Measurements from ENCODE around the gene RERE.

Gene RERE

DNA sequence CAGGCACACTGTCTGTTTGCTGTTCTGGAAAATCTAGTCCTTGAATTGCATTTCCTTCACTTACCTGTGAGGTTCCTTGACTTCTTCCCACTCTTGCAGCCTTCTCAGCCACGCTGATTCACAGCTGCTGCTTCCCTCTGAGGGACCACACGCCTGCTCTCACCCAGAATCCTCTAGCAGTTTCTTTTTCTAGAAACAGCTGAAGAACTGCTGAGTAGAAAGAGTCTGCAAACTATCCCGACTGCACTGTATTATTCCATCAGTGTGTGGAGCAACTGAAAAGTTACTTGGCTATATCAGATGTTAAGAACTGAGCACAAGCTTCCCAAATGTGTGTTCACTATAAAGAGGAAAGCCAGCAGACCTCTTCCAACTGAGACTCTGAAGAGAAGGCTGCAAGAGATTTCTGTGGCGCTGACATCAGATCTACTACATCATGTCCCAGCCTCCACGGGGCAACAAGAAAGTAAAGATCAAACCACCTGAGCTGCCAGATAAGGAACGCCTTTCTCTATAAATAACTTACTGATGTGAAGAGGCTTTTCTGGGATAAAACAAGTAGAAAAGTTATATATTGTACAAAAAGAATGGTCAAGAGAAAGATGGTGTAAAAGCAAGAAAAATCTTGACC is 226.6 kb downstream of the RERE start:
- Histone ChIP-seq H3K4me1 (ENCODE audit: control insufficient read depth, insufficient read depth, low read length) (peaks cover 7% of the 10 kb centered on the region), H3K4me3 (ENCODE audit: low read length in 2 of 2) (no peak overlapping the region), H3K27ac (ENCODE audit: low read length) (no peak overlapping the region)

GRCh38 chr1:8589571-8589970 is 227.9 kb downstream of the RERE start:
- Histone ChIP-seq H3K9me3 (ENCODE audit: control insufficient read depth in 2 of 2, low read length in 2 of 2) (no peaks in the 10 kb centered on the region), H3K36me3 (ENCODE audit: control insufficient read depth in 2 of 2, insufficient read depth in 2 of 2, low read length in 2 of 2) (no peaks in the 10 kb centered on the region), H3K4me3 (ENCODE audit: low read length in 2 of 2) (no peak overlapping the region), H3K9ac (ENCODE audit: low read length in 2 of 2) (no peak overlapping the region), H3K27ac (ENCODE audit: low read length) (no peak overlapping the region), H3K27me3 (ENCODE audit: control insufficient read depth in 1 of 2, insufficient read depth in 2 of 2, low read length in 2 of 2) (no peaks in the 10 kb centered on the region), H3K4me1 (ENCODE audit: control insufficient read depth, insufficient read depth, low read length) (peaks cover 4% of the 10 kb centered on the region)

More for the DNA sequence above, 226.6 kb downstream of the RERE start:
- Histone ChIP-seq H3K9me3 (ENCODE audit: control insufficient read depth in 2 of 2, low read length in 2 of 2) (no peaks in the 10 kb centered on the region), H3K36me3 (ENCODE audit: control insufficient read depth in 2 of 2, insufficient read depth in 2 of 2, low read length in 2 of 2) (no peaks in the 10 kb centered on the region), H3K9ac (ENCODE audit: low read length in 2 of 2) (no peak overlapping the region), H3K27me3 (ENCODE audit: control insufficient read depth in 1 of 2, insufficient read depth in 2 of 2, low read length in 2 of 2) (no peaks in the 10 kb centered on the region)

GRCh38 chr1:8587784-8588183 is 229.7 kb downstream of the RERE start:
- H3K9me3 ChIP-seq (ENCODE audit: control insufficient read depth in 2 of 2, low read length in 2 of 2) = no peaks in the 10 kb centered on the region
- H3K9ac ChIP-seq (ENCODE audit: low read length in 2 of 2) = no peak overlapping the region
- H3K36me3 ChIP-seq (ENCODE audit: control insufficient read depth in 2 of 2, insufficient read depth in 2 of 2, low read length in 2 of 2) = no peaks in the 10 kb centered on the region
- H3K4me3 ChIP-seq (ENCODE audit: low read length in 2 of 2) = no peak overlapping the region
- no peaks in the 10 kb centered on the region for H3K27me3 ChIP-seq (ENCODE audit: control insufficient read depth in 1 of 2, insufficient read depth in 2 of 2, low read length in 2 of 2)
- H3K27ac ChIP-seq (ENCODE audit: low read length) = no peak overlapping the region
- H3K4me1 ChIP-seq (ENCODE audit: control insufficient read depth, insufficient read depth, low read length) = peaks cover 4% of the 10 kb centered on the region

DNA sequence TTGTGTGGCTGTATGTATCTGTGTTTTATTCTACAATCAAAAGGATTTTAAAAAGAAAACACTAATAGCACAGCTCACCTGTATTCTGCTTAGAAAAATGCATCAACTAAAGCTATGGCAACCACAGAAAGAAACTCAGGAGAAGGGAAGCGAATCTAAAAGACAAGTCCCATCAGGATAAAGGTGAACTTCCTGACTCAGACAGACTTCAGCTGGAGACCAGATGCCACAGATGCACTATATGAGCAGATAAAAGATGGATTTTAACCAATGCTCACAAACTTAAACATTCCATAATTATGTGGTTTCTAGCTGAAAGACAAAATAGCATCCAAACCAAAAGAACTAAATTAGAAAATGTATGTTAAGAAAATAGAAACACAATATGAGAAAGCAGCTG is 231.0 kb downstream of the RERE start:
- Histone ChIP-seq H3K27me3 (ENCODE audit: control insufficient read depth in 1 of 2, insufficient read depth in 2 of 2, low read length in 2 of 2) (no peaks in the 10 kb centered on the region), H3K9me3 (ENCODE audit: control insufficient read depth in 2 of 2, low read length in 2 of 2) (no peaks in the 10 kb centered on the region), H3K27ac (ENCODE audit: low read length) (no peak overlapping the region), H3K36me3 (ENCODE audit: control insufficient read depth in 2 of 2, insufficient read depth in 2 of 2, low read length in 2 of 2) (no peaks in the 10 kb centered on the region), H3K4me3 (ENCODE audit: low read length in 2 of 2) (no peak overlapping the region), H3K4me1 (ENCODE audit: control insufficient read depth, insufficient read depth, low read length) (peaks cover 4% of the 10 kb centered on the region), H3K9ac (ENCODE audit: low read length in 2 of 2) (no peak overlapping the region)

DNA sequence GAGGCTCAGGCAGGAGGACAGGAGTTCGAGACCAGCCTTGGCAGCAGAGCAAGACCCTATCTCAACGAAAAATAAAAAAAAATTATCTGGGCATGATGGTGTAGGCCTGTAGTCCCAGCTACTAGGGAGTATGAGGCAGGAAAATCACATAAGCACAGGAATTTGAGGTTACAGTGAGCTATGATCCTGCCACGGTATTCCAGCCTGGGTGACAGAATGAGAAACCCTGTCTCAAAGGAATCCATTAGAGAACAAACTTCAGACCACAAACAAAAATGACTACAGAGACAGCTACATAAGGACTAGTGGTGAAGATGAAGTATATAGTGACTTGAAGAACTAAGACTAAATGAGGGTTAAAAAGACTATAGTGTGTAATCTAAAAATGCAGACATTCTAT is 233.1 kb downstream of the RERE start:
- no peak overlapping the region for H3K4me3 ChIP-seq (ENCODE audit: low read length in 2 of 2)
- H3K27me3 ChIP-seq (ENCODE audit: control insufficient read depth in 1 of 2, insufficient read depth in 2 of 2, low read length in 2 of 2) = no peaks in the 10 kb centered on the region
- H3K36me3 ChIP-seq (ENCODE audit: control insufficient read depth in 2 of 2, insufficient read depth in 2 of 2, low read length in 2 of 2) = no peaks in the 10 kb centered on the region
- no peaks in the 10 kb centered on the region for H3K9me3 ChIP-seq (ENCODE audit: control insufficient read depth in 2 of 2, low read length in 2 of 2)
- H3K4me1 ChIP-seq (ENCODE audit: control insufficient read depth, insufficient read depth, low read length) = no peaks in the 10 kb centered on the region
- H3K9ac ChIP-seq (ENCODE audit: low read length in 2 of 2) = no peak overlapping the region
- H3K27ac ChIP-seq (ENCODE audit: low read length) = no peak overlapping the region

GRCh38 chr1:8583031-8583430 is 234.4 kb downstream of the RERE start:
- no peaks in the 10 kb centered on the region for H3K27me3 ChIP-seq (ENCODE audit: control insufficient read depth in 1 of 2, insufficient read depth in 2 of 2, low read length in 2 of 2)
- no peak overlapping the region for H3K9ac ChIP-seq (ENCODE audit: low read length in 2 of 2)

DNA sequence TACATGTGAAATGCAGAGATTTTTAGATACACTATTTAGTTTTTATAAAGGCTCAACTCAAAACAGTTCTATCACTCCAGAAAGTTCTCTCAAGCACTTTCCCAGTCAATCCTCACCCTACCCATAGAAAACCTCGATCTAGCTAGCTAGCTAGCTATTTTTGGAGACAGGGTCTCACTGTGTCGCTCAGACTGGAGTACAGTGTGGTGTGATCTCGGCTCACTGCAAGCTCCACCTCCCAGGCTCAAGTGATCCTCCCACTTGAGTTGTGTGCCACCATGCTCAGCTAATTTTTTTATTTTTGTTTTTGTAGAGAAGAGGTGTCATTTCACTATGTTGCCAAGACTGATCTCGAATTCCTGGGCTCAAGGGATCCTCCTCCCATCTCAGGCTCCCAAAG is 236.9 kb downstream of the RERE start:
- no peak overlapping the region for H3K4me3 ChIP-seq (ENCODE audit: low read length in 2 of 2)
- H3K4me1 ChIP-seq (ENCODE audit: control insufficient read depth, insufficient read depth, low read length) = no peaks in the 10 kb centered on the region

More at GRCh38 chr1:8583031-8583430, 234.4 kb downstream of the RERE start:
- no peaks in the 10 kb centered on the region for H3K9me3 ChIP-seq (ENCODE audit: control insufficient read depth in 2 of 2, low read length in 2 of 2)
- H3K4me3 ChIP-seq (ENCODE audit: low read length in 2 of 2) = no peak overlapping the region
- H3K4me1 ChIP-seq (ENCODE audit: control insufficient read depth, insufficient read depth, low read length) = no peaks in the 10 kb centered on the region
- H3K27ac ChIP-seq (ENCODE audit: low read length) = no peak overlapping the region
- no peaks in the 10 kb centered on the region for H3K36me3 ChIP-seq (ENCODE audit: control insufficient read depth in 2 of 2, insufficient read depth in 2 of 2, low read length in 2 of 2)

GRCh38 chr1:8578936-8579335 is 238.5 kb downstream of the RERE start:
- Histone ChIP-seq H3K4me3 (ENCODE audit: low read length in 2 of 2) (no peak overlapping the region), H3K9ac (ENCODE audit: low read length in 2 of 2) (no peak overlapping the region), H3K27ac (ENCODE audit: low read length) (no peak overlapping the region), H3K4me1 (ENCODE audit: control insufficient read depth, insufficient read depth, low read length) (no peaks in the 10 kb centered on the region), H3K9me3 (ENCODE audit: control insufficient read depth in 2 of 2, low read length in 2 of 2) (no peaks in the 10 kb centered on the region), H3K36me3 (ENCODE audit: control insufficient read depth in 2 of 2, insufficient read depth in 2 of 2, low read length in 2 of 2) (no peaks in the 10 kb centered on the region), H3K27me3 (ENCODE audit: control insufficient read depth in 1 of 2, insufficient read depth in 2 of 2, low read length in 2 of 2) (no peaks in the 10 kb centered on the region)

More for the DNA sequence above, 236.9 kb downstream of the RERE start:
- Histone ChIP-seq H3K9me3 (ENCODE audit: control insufficient read depth in 2 of 2, low read length in 2 of 2) (no peaks in the 10 kb centered on the region), H3K27ac (ENCODE audit: low read length) (no peak overlapping the region), H3K9ac (ENCODE audit: low read length in 2 of 2) (no peak overlapping the region), H3K27me3 (ENCODE audit: control insufficient read depth in 1 of 2, insufficient read depth in 2 of 2, low read length in 2 of 2) (no peaks in the 10 kb centered on the region), H3K36me3 (ENCODE audit: control insufficient read depth in 2 of 2, insufficient read depth in 2 of 2, low read length in 2 of 2) (no peaks in the 10 kb centered on the region)

GRCh38 chr1:8578132-8578877 is 239.1 kb downstream of the RERE start:
- Histone ChIP-seq H3K9me3 (ENCODE audit: control insufficient read depth in 2 of 2, low read length in 2 of 2) (no peaks in the 10 kb centered on the region), H3K27ac (ENCODE audit: low read length) (no peak overlapping the region), H3K27me3 (ENCODE audit: control insufficient read depth in 1 of 2, insufficient read depth in 2 of 2, low read length in 2 of 2) (no peaks in the 10 kb centered on the region), H3K36me3 (ENCODE audit: control insufficient read depth in 2 of 2, insufficient read depth in 2 of 2, low read length in 2 of 2) (no peaks in the 10 kb centered on the region), H3K9ac (ENCODE audit: low read length in 2 of 2) (no peak overlapping the region), H3K4me1 (ENCODE audit: control insufficient read depth, insufficient read depth, low read length) (no peaks in the 10 kb centered on the region), H3K4me3 (ENCODE audit: low read length in 2 of 2) (no peak overlapping the region)

DNA sequence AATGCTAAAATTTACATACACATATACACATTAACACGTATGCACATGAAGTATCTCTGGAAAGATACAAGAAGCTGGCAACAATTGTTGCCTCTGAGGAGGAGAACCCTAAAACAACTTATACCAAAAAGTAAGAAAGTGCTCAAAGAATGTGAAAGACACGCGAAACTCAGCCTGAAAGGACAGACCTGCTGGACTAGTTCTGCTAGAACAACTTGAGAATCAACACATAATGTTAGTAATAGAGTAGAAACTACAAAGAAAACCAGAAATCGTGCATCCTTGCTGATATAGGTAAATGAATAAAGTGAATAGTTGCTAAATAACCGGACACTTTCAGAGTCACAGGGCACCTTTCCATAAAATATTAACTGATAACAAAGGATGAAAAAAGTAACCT is 242.5 kb downstream of the RERE start:
- Histone ChIP-seq H3K27me3 (ENCODE audit: control insufficient read depth in 1 of 2, insufficient read depth in 2 of 2, low read length in 2 of 2) (no peaks in the 10 kb centered on the region), H3K9me3 (ENCODE audit: control insufficient read depth in 2 of 2, low read length in 2 of 2) (no peaks in the 10 kb centered on the region), H3K27ac (ENCODE audit: low read length) (no peak overlapping the region), H3K4me1 (ENCODE audit: control insufficient read depth, insufficient read depth, low read length) (peaks cover 7% of the 10 kb centered on the region), H3K36me3 (ENCODE audit: control insufficient read depth in 2 of 2, insufficient read depth in 2 of 2, low read length in 2 of 2) (no peaks in the 10 kb centered on the region), H3K4me3 (ENCODE audit: low read length in 2 of 2) (no peak overlapping the region), H3K9ac (ENCODE audit: low read length in 2 of 2) (no peak overlapping the region)

DNA sequence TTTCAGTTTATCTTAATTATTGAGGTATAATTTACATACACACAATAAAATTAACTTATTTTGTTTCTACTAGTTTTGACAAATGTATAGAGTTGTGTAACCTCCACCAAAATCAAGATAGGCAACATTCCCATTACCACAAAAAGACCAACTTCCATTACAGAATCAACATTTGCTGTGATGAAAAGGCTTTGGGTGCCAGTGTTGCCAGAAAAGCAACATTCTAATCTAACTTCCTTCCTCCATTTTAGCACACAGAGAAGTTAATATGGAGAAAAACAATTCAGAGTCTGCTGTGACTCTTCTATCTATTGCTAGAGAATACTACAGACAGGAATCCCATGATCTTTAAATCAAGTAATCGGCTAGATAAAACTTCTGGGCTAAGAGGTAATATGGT is 245.3 kb downstream of the RERE start:
- Histone ChIP-seq H3K27me3 (ENCODE audit: control insufficient read depth in 1 of 2, insufficient read depth in 2 of 2, low read length in 2 of 2) (no peaks in the 10 kb centered on the region), H3K36me3 (ENCODE audit: control insufficient read depth in 2 of 2, insufficient read depth in 2 of 2, low read length in 2 of 2) (no peaks in the 10 kb centered on the region), H3K4me1 (ENCODE audit: control insufficient read depth, insufficient read depth, low read length) (peaks cover 7% of the 10 kb centered on the region), H3K9ac (ENCODE audit: low read length in 2 of 2) (no peak overlapping the region), H3K27ac (ENCODE audit: low read length) (no peak overlapping the region), H3K4me3 (ENCODE audit: low read length in 2 of 2) (no peak overlapping the region), H3K9me3 (ENCODE audit: control insufficient read depth in 2 of 2, low read length in 2 of 2) (no peaks in the 10 kb centered on the region)

Data from stomach smooth muscle (tissue), 2 donors.